ENCODE measurements around the gene GIT1. TPM values are rescaled to one million over a fixed set of nuclear protein-coding genes. Genes with fewer than 3 reads are reported as not detected.

GIT1 gene
- total RNA-seq, 1 experiment from 2014 or later: 46.5 TPM

GRCh38 chr17:29610395-29610794 lies 20.9 kb upstream of the GIT1 start:
- BruUV-seq (replicated peaks): no TSS peak
- CTCF ChIA-PET: interaction anchor here (0.5 kb wide), 1 partner anchor 38 kb away, joined by 3 read pairs; no protein-coding TSS in a partner anchor
- no peaks in the 10 kb centered on the region for H3K36me3 Mint-ChIP-seq (ENCODE audit: insufficient read depth, unreplicated experiment)

GRCh38 chr17:29608986-29609385 lies 19.5 kb upstream of the GIT1 start:
- H3K4me3 Mint-ChIP-seq (ENCODE audit: unreplicated experiment): no peak overlapping the region
- no peaks in the 10 kb centered on the region for H3K9me3 Mint-ChIP-seq (ENCODE audit: unreplicated experiment)
- no peak for DNase-seq
- no peak overlapping the region for H3K27ac Mint-ChIP-seq (ENCODE audit: unreplicated experiment)
- TF ChIP-seq CTCF (IDR thresholded peaks at IDR 0.05; ENCODE audit: insufficient read depth in 1 of 2, low read depth in 1 of 2, low read length in 1 of 2, severe bottlenecking in 1 of 2, unreplicated experiment in 1 of 2): no peak
- ChIA-PET CTCF (interaction anchor here (0.7 to 1.5 kb wide), 3 partner anchors 8 to 56 kb away, joined by 3 to 12 read pairs (median 5); no protein-coding TSS in a partner anchor), POLR2A (no interaction called here)
- intact Hi-C loops (cut with micrococcal nuclease; ENCODE audit: unreplicated experiment): no loop called here
- Histone ChIP-seq H3K27me3 (replicated peaks; ENCODE audit: control insufficient read depth, insufficient read depth, low read length) (no peaks in the 10 kb centered on the region), H3K36me3 (ENCODE audit: control insufficient read depth, insufficient read depth, low read length) (no peaks in the 10 kb centered on the region), H3K9me3 (no peaks in the 10 kb centered on the region), H3K4me3 (ENCODE audit: low read depth, low read length) (no peak overlapping the region), H3K4me1 (no peaks in the 10 kb centered on the region)
- no peaks in the 10 kb centered on the region for H3K36me3 Mint-ChIP-seq (ENCODE audit: insufficient read depth, unreplicated experiment)
- no TSS peak for BruUV-seq (replicated peaks)
- H3K4me1 Mint-ChIP-seq (ENCODE audit: low read depth, unreplicated experiment): no peaks in the 10 kb centered on the region
- H3K27me3 Mint-ChIP-seq (ENCODE audit: insufficient read depth, unreplicated experiment): no peaks in the 10 kb centered on the region

More at GRCh38 chr17:29610395-29610794, 20.9 kb upstream of the GIT1 start:
- no peak overlapping the region for H3K4me3 Mint-ChIP-seq (ENCODE audit: unreplicated experiment)
- no peaks in the 10 kb centered on the region for H3K4me1 Mint-ChIP-seq (ENCODE audit: low read depth, unreplicated experiment)
- H3K9me3 Mint-ChIP-seq (ENCODE audit: unreplicated experiment): no peaks in the 10 kb centered on the region
- no peaks in the 10 kb centered on the region for H3K27me3 Mint-ChIP-seq (ENCODE audit: insufficient read depth, unreplicated experiment)
- DNase-seq: no peak
- Histone ChIP-seq H3K4me3 (ENCODE audit: low read depth, low read length) (no peak overlapping the region), H3K4me1 (peaks cover 5% of the 10 kb centered on the region; the same call in 1 of the 2 replicates), H3K27me3 (replicated peaks; ENCODE audit: control insufficient read depth, insufficient read depth, low read length) (no peaks in the 10 kb centered on the region), H3K36me3 (ENCODE audit: control insufficient read depth, insufficient read depth, low read length) (no peaks in the 10 kb centered on the region), H3K9me3 (no peaks in the 10 kb centered on the region)
- POLR2A ChIA-PET: no interaction called here
- H3K27ac Mint-ChIP-seq (ENCODE audit: unreplicated experiment): no peak overlapping the region
- intact Hi-C loops (cut with micrococcal nuclease; ENCODE audit: unreplicated experiment): no loop called here
- TF ChIP-seq CTCF (IDR thresholded peaks at IDR 0.05; ENCODE audit: insufficient read depth in 1 of 2, low read depth in 1 of 2, low read length in 1 of 2, severe bottlenecking in 1 of 2, unreplicated experiment in 1 of 2): no peak

- Mint-ChIP-seq H3K4me3 (ENCODE audit: unreplicated experiment) (no peak overlapping the region), H3K9me3 (ENCODE audit: unreplicated experiment) (no peaks in the 10 kb centered on the region), H3K27me3 (ENCODE audit: insufficient read depth, unreplicated experiment) (no peaks in the 10 kb centered on the region), H3K27ac (ENCODE audit: unreplicated experiment) (no peak overlapping the region), H3K4me1 (ENCODE audit: low read depth, unreplicated experiment) (no peaks in the 10 kb centered on the region), H3K36me3 (ENCODE audit: insufficient read depth, unreplicated experiment) (no peaks in the 10 kb centered on the region)
- no peak for TF ChIP-seq CTCF (IDR thresholded peaks at IDR 0.05; ENCODE audit: insufficient read depth in 1 of 2, low read depth in 1 of 2, low read length in 1 of 2, severe bottlenecking in 1 of 2, unreplicated experiment in 1 of 2)
- no peaks in the 10 kb centered on the region for H3K36me3 ChIP-seq (ENCODE audit: control insufficient read depth, insufficient read depth, low read length)
- no peak for DNase-seq
- intact Hi-C loops (cut with micrococcal nuclease; ENCODE audit: unreplicated experiment): no loop called here
- no peaks in the 10 kb centered on the region for H3K9me3 ChIP-seq
- BruUV-seq (replicated peaks): no TSS peak
- POLR2A ChIA-PET: no interaction called here
- H3K27me3 ChIP-seq (replicated peaks; ENCODE audit: control insufficient read depth, insufficient read depth, low read length): no peaks in the 10 kb centered on the region
- CTCF ChIA-PET: interaction anchor here (1.5 kb wide), 1 partner anchor 10 kb away, joined by 5 read pairs; no protein-coding TSS in a partner anchor
- H3K4me1 ChIP-seq: no peaks in the 10 kb centered on the region
- H3K4me3 ChIP-seq (ENCODE audit: low read depth, low read length): no peak overlapping the region
Measured at GRCh38 chr17:29607557-29608195, 18.2 kb upstream of the GIT1 start.
